Lower lobe of right lung (tissue), 2 donors: ENCODE results near the gene NRCAM. TPM values are rescaled to one million over a fixed set of nuclear protein-coding genes. Genes with fewer than 3 reads are reported as not detected.

Experiments
- ATAC-seq, 2 donors: fragments of 200-7000 bp; cut with Tn5 transposase; one replicate each; pipeline ENCODE4 v1.9.1; 2020 to 2022; ENCODE audit warnings: mild to moderate bottlenecking in 2 of 2, moderate library complexity in 2 of 2
- DNase-seq: peaks from one replicate; pipeline ENCODE4 v3.0.0-alpha.2; 2020
- H3K27ac ChIP-seq: fragments of 200-600 bp; one replicate; pipeline ENCODE4 v1.8.0; 2022
- H3K27me3 ChIP-seq: fragments of 200-600 bp; one replicate; pipeline ENCODE4 v1.8.0; 2022; ENCODE audit warnings: low read depth
- H3K36me3 ChIP-seq: fragments of 200-600 bp; one replicate; pipeline ENCODE4 v1.8.0; 2022; ENCODE audit warnings: mild to moderate bottlenecking
- H3K4me1 ChIP-seq: fragments of 200-600 bp; one replicate; pipeline ENCODE4 v1.8.0; 2022
- H3K4me3 ChIP-seq: fragments of 200-600 bp; one replicate; pipeline ENCODE4 v1.8.0; 2022; ENCODE audit warnings: mild to moderate bottlenecking
- H3K9me3 ChIP-seq: fragments of 200-600 bp; one replicate; pipeline ENCODE4 v1.8.0; 2022
- intact Hi-C: fragments of 100-400 bp; cut with DNase I; formaldehyde crosslinking; loops from one replicate; pipeline ENCODE4 v1.11.0; 2022
- total RNA-seq: library from RNA; stranded (reverse); fragmentation: NEBNext Ultra II Directional; extraction: Animal tissue kit (Norgen Biotek cat#: 25700); gene quantifications from one replicate; pipeline ENCODE4 v1.2.1, GENCODE V29; 2021
- TF ChIP-seq, protein P1 (sequence below): fragments of 200-600 bp; IDR thresholded peaks from one replicate; pipeline ENCODE4 v1.8.0; 2022; ENCODE audit warnings: antibody characterized with exemption, mild to moderate bottlenecking
- donor health status: DM: no; HTN: yes; CAD: no; lungs with severe emphysema.

The NRCAM gene
- total RNA-seq, 1 donor from 2014 or later, result 2.6 TPM

DNA sequence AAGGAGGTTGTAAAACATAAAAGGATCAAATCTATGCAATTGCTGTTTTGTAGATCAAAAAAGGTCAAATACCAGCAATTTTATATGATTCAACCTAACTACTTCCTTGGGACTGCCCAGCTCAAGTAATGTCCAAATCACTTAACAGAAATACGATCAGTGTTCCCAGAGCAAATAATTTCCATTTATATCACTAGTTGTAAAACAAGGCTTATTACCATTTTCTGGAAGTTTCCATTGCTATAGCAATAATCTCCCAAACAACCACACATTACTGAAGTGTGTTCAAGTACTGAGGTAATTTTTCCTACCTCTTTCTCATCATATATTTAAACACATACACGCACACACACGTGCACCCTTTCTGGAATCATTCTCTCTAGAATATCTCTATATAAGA is 123.3 kb downstream of the NRCAM start:
- Histone ChIP-seq H3K27ac (no peak overlapping the region), H3K4me1 (no peaks in the 10 kb centered on the region), H3K36me3 (no peaks in the 10 kb centered on the region), H3K27me3 (no peaks in the 10 kb centered on the region), H3K4me3 (no peak overlapping the region), H3K9me3 (no peaks in the 10 kb centered on the region)
- intact Hi-C loops, result no loop called here
- TF ChIP-seq, protein P1, sequence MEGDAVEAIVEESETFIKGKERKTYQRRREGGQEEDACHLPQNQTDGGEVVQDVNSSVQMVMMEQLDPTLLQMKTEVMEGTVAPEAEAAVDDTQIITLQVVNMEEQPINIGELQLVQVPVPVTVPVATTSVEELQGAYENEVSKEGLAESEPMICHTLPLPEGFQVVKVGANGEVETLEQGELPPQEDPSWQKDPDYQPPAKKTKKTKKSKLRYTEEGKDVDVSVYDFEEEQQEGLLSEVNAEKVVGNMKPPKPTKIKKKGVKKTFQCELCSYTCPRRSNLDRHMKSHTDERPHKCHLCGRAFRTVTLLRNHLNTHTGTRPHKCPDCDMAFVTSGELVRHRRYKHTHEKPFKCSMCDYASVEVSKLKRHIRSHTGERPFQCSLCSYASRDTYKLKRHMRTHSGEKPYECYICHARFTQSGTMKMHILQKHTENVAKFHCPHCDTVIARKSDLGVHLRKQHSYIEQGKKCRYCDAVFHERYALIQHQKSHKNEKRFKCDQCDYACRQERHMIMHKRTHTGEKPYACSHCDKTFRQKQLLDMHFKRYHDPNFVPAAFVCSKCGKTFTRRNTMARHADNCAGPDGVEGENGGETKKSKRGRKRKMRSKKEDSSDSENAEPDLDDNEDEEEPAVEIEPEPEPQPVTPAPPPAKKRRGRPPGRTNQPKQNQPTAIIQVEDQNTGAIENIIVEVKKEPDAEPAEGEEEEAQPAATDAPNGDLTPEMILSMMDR, result no peak
- DNase-seq (no peak), ATAC-seq (no peak)

DNA sequence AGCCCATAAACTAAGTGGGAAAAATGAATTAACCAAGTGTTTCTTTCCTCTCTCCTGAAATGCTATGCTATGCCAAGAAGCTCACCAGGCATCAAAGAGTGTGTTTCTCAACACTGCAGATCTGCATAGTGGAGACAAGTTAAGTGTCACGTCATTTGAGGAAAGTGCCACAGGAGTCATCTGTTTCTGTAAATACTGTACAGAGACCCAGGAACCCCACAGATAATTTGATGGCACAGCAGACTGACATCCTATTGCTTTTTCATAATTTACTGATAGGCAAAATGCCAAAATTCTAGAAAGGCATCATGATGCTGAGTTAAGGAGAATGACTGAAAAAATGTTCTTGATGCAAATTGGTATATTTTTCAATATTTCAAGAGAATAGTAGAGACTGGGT is 124.3 kb downstream of the NRCAM start:
- H3K4me1 ChIP-seq, result no peaks in the 10 kb centered on the region
- no peaks in the 10 kb centered on the region for H3K36me3 ChIP-seq
- no peak overlapping the region for H3K27ac ChIP-seq
- intact Hi-C loops, result no loop called here
- no peak for DNase-seq
- no peaks in the 10 kb centered on the region for H3K9me3 ChIP-seq
- ATAC-seq, result no peak
- no peaks in the 10 kb centered on the region for H3K27me3 ChIP-seq
- TF ChIP-seq, protein P1, result no peak
- no peak overlapping the region for H3K4me3 ChIP-seq

DNA sequence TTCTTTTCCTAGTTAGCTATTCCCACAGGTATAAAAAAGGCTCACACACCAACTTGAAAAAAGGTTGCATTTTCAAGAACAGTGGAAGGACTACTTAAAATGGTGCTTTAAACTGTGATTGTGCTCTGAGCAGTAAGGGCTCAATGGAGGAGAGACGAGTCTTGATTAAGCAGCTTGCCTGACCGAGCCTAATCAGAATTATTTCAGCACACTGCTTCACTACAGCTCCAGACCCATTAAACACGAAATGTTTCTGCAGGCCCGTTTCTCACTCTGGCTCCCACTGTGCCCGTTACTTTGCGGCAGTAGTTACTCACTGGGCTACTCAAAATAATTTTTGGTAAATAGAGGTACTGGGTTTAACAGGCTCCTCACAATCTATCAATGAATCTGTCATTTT is 126.0 kb downstream of the NRCAM start:
- DNase-seq (no peak), ATAC-seq (no peak)
- no peaks in the 10 kb centered on the region for H3K36me3 ChIP-seq
- no peaks in the 10 kb centered on the region for H3K27me3 ChIP-seq
- TF ChIP-seq, protein P1, result no peak
- intact Hi-C loops, result no loop called here
- no peaks in the 10 kb centered on the region for H3K4me1 ChIP-seq
- H3K9me3 ChIP-seq, result no peaks in the 10 kb centered on the region
- no peak overlapping the region for H3K4me3 ChIP-seq
- H3K27ac ChIP-seq, result no peak overlapping the region

DNA sequence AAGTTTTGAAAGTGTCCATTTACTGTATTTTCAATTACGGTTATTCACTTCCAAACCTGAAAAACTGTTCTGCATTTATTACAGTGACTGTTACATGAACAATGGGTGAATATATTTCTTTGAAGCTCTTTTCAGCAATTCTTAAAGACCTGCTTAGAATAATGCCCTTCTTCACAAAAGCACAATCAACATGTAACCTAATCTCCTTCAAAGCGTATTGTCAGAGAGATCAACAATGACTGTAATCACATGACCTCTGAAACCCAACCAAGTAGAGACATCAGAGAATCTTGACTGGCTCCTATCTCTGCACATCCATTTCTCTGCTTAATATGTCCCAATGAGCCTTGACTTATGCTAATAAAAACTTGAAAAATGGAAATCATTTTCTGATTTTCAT is 126.7 kb downstream of the NRCAM start:
- no peaks in the 10 kb centered on the region for H3K9me3 ChIP-seq
- no peaks in the 10 kb centered on the region for H3K4me1 ChIP-seq
- H3K27ac ChIP-seq, result no peak overlapping the region
- TF ChIP-seq, protein P1, result no peak
- H3K27me3 ChIP-seq, result no peaks in the 10 kb centered on the region
- intact Hi-C loops, result no loop called here
- DNase-seq (no peak), ATAC-seq (no peak)
- H3K4me3 ChIP-seq, result no peak overlapping the region
- H3K36me3 ChIP-seq, result no peaks in the 10 kb centered on the region

DNA sequence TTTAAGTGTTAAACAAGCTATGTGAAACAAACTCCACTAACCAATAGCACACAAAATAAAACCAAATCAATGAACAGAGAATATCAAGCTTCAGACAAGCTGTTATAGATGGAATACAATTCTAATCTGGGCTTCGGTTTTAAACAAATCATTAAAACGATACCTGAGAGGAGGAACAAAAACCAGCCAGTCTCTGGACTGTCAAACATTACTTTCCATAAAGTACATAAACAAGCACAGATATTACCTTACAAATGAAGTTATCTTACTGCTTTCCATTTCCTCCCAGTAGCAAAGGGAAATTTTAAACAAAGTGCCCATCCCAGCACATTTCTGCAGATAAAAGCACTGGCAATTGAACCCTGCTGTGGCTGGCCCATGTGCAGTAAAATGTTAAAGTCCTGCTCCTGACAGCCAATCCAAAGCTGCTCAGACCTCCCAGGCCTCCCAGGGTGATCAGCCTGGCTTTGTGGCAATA is 128.0 kb downstream of the NRCAM start:
- Histone ChIP-seq H3K27ac (no peak overlapping the region), H3K4me1 (no peaks in the 10 kb centered on the region), H3K9me3 (no peaks in the 10 kb centered on the region), H3K36me3 (no peaks in the 10 kb centered on the region), H3K4me3 (no peak overlapping the region), H3K27me3 (no peaks in the 10 kb centered on the region)
- TF ChIP-seq, protein P1, result no peak
- DNase-seq, result no peak
- intact Hi-C loops, result no loop called here
- ATAC-seq, result no peak

DNA sequence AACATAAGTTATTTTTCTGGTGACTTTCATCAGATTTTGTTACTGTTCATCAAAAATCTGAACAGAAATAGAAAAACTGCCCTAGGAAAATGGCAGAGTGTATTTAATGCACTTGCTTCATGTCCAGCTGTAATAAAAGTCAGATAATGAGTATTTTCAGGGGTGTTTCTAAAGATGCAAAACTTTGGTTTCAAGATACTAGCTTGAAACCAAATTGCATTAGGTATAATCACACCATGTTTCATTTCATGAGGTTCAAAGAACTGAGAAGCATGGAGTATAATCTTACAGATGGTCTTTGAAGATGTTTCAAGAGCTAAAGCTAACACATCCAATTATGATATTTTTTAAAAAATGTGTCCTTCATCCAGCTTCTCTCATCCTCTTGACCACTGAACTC is 128.9 kb downstream of the NRCAM start:
- Histone ChIP-seq H3K36me3 (no peaks in the 10 kb centered on the region), H3K4me1 (no peaks in the 10 kb centered on the region), H3K4me3 (no peak overlapping the region), H3K27ac (no peak overlapping the region), H3K27me3 (no peaks in the 10 kb centered on the region), H3K9me3 (no peaks in the 10 kb centered on the region)
- no peak for DNase-seq
- ATAC-seq, result no peak
- TF ChIP-seq, protein P1, result no peak
- intact Hi-C loops, result no loop called here
